PFSK-1 (cell line): ENCODE measurements around the gene FAM168A.

Source experiments
- FOXP2 ChIP-seq: optimal IDR thresholded peaks from 2 replicates; pipeline ENCODE3; 2011; ENCODE audit warnings: borderline replicate concordance, control low read depth, inconsistent platforms; ENCODE audit not compliant: insufficient read depth; ENCODE audit errors: extremely low read length, extremely low read depth
- POLR2AphosphoS5 ChIP-seq: IDR thresholded peaks from 2 replicates; pipeline ENCODE4 v1.6.1; 2012; ENCODE audit warnings: low read depth, mild to moderate bottlenecking, control low read depth, low read length, moderate library complexity
- REST ChIP-seq, 2 experiments: IDR thresholded peaks; 2 replicates each; pipeline versions ENCODE4 v1.6.1 to v1.8.0; 2011 to 2012; ENCODE audit warnings: low read depth in 2 of 2, low read length in 2 of 2, control low read depth in 1 of 2, inconsistent platforms in 1 of 2, mild to moderate bottlenecking in 1 of 2, moderate library complexity in 1 of 2; ENCODE audit not compliant: insufficient read depth in 1 of 2
- SIN3A ChIP-seq: IDR thresholded peaks from 2 replicates; pipeline ENCODE4 v1.6.1; 2012; ENCODE audit warnings: mild to moderate bottlenecking, low read length, moderate library complexity, borderline replicate concordance; ENCODE audit not compliant: insufficient read depth
- TAF1 ChIP-seq: IDR thresholded peaks from 2 replicates; pipeline ENCODE4 v1.6.1; 2012; ENCODE audit warnings: low read length, control low read depth, borderline replicate concordance; ENCODE audit not compliant: insufficient read depth

FAM168A gene

DNA sequence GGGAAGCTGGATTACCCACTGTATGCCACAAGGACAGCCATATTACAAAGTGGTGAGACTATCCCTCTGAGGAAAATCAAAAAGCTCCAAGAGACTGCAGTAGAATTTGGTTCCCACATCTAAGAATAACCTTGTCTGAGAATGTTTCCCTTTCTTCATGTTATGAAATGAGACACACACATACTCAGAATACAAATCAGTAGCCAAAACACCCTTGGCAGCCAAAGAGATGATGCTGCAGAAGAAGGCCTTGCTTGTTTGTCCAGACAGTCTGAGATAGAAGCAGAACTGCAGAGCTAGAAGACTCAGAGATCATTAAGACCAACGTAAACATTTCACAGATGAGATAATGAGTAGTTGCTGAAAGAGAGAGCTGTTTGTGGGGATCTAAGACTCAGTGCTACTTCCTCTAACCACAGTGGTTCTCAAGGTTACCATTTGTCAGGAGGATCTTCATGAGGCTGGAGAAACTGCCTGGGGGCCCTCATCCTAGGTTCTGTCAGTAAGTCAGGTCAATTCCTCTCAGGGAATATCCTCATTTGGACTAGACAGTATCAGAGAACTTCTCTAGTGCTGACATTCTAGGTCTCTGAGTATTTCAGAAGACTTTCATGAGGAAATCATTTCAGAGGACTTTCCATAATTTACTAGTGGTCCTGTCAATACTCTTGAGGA lies 182.8 kb downstream of the FAM168A start:
- TF ChIP-seq POLR2AphosphoS5 (no peak), TAF1 (no peak), FOXP2 (no peak), REST (IDR thresholded peaks at IDR 0.05; ENCODE audit: insufficient read depth in 1 of 2, low read depth in 2 of 2, low read length in 2 of 2) (no peak), SIN3A (no peak)

DNA sequence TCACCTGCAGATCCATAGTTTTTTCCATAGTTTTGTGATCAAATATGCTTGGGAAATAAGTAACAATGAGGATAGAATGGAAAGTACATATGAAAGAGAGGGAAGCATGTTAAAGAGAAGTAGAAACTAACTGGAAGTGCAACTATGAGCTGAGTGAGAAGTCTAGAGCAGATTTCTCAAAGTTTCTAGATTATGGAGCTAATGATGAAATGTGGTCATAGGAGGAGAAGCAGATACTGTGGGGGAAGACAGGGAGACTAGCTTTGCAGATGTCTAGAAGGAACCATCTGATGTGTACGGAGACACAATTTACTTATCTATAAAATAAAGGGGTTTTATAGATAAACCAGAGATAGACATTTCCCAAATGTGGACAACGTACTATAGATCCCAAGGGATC lies 184.7 kb downstream of the FAM168A start:
- no peak for TF ChIP-seq SIN3A
- no peak for TF ChIP-seq REST (IDR thresholded peaks at IDR 0.05; ENCODE audit: insufficient read depth in 1 of 2, low read depth in 2 of 2, low read length in 2 of 2)
- no peak for TF ChIP-seq FOXP2

- no peak for TF ChIP-seq SIN3A
- TF ChIP-seq FOXP2: no peak
- no peak for TF ChIP-seq TAF1
- TF ChIP-seq REST (IDR thresholded peaks at IDR 0.05; ENCODE audit: insufficient read depth in 1 of 2, low read depth in 2 of 2, low read length in 2 of 2): no peak
- no peak for TF ChIP-seq POLR2AphosphoS5
These were observed 185.6 kb downstream of the FAM168A start for GRCh38 chr11:73412308-73412707.

GRCh38 chr11:73411031-73411430 lies 186.9 kb downstream of the FAM168A start:
- no peak for TF ChIP-seq POLR2AphosphoS5
- TF ChIP-seq TAF1: no peak
- no peak for TF ChIP-seq FOXP2
- no peak for TF ChIP-seq SIN3A
- no peak for TF ChIP-seq REST (IDR thresholded peaks at IDR 0.05; ENCODE audit: insufficient read depth in 1 of 2, low read depth in 2 of 2, low read length in 2 of 2)

DNA sequence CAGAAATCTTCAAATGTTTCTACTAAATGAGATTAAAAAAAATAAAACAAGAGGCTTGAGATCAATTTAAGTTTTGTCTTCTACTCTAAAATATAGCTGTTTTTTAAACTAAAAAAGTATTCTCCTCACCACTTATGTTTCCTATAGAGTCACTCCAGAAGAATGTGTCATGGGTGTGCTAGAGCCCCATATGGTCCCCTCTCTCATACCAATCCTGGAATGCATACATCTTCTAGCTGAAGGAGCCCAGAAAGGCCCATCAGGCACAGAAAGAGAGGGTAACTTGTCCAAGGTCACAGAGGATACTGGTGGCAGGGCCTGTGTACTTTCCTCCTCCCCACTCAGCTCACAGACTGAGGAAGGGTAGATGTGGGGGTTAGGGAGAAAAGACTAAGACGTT lies 187.3 kb downstream of the FAM168A start:
- no peak for TF ChIP-seq TAF1
- TF ChIP-seq REST (IDR thresholded peaks at IDR 0.05; ENCODE audit: insufficient read depth in 1 of 2, low read depth in 2 of 2, low read length in 2 of 2): no peak
- no peak for TF ChIP-seq POLR2AphosphoS5
- no peak for TF ChIP-seq SIN3A
- TF ChIP-seq FOXP2: no peak
